ENCODE results near the gene ITGB4. TPM values are rescaled to one million over a fixed set of nuclear protein-coding genes. Genes with fewer than 3 reads are reported as not detected.

The ITGB4 gene
- total and polyA plus RNA-seq, 2 of the 13 experiments (the other 11 are each of a cell fraction or from before 2014, with no cell fraction given) = 6.9 to 14.5 TPM

DNA sequence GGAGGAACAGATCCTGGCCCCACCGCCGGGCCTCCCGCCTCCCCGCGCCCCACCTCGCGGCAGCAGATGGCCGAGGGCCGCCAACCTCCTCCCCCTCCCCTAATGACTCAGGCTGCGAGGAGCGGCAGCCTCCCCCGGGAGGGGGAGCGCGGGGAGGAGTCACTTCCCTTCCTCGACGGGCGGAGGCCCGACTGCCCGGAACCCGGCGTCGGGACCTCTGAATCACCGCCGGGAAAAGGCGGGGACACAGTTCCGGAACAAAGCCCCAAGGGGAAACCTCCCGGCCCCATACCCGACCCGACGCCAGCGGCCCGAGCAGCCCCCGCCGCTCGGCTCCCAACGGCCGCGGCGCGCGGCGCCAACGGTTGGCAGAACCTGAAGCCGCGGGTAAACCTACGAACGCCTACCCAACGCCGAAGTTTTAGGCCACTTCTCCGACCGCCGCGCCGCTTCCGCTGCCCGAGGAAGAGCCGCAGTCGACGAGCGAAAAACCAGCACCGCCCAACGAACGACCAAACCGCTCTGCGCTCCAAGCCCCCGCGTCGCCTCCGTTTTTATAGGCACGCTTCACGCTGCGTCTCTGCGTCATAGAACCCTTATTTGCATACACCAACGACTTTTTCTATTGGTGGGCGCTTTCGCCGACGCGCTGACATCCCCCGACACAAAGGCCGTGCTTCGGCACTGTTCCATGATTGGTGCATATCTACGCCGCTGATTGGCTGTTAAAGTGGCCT is 58.2 kb downstream of the ITGB4 start (continued):
- TF ChIP-seq, protein P1, sequence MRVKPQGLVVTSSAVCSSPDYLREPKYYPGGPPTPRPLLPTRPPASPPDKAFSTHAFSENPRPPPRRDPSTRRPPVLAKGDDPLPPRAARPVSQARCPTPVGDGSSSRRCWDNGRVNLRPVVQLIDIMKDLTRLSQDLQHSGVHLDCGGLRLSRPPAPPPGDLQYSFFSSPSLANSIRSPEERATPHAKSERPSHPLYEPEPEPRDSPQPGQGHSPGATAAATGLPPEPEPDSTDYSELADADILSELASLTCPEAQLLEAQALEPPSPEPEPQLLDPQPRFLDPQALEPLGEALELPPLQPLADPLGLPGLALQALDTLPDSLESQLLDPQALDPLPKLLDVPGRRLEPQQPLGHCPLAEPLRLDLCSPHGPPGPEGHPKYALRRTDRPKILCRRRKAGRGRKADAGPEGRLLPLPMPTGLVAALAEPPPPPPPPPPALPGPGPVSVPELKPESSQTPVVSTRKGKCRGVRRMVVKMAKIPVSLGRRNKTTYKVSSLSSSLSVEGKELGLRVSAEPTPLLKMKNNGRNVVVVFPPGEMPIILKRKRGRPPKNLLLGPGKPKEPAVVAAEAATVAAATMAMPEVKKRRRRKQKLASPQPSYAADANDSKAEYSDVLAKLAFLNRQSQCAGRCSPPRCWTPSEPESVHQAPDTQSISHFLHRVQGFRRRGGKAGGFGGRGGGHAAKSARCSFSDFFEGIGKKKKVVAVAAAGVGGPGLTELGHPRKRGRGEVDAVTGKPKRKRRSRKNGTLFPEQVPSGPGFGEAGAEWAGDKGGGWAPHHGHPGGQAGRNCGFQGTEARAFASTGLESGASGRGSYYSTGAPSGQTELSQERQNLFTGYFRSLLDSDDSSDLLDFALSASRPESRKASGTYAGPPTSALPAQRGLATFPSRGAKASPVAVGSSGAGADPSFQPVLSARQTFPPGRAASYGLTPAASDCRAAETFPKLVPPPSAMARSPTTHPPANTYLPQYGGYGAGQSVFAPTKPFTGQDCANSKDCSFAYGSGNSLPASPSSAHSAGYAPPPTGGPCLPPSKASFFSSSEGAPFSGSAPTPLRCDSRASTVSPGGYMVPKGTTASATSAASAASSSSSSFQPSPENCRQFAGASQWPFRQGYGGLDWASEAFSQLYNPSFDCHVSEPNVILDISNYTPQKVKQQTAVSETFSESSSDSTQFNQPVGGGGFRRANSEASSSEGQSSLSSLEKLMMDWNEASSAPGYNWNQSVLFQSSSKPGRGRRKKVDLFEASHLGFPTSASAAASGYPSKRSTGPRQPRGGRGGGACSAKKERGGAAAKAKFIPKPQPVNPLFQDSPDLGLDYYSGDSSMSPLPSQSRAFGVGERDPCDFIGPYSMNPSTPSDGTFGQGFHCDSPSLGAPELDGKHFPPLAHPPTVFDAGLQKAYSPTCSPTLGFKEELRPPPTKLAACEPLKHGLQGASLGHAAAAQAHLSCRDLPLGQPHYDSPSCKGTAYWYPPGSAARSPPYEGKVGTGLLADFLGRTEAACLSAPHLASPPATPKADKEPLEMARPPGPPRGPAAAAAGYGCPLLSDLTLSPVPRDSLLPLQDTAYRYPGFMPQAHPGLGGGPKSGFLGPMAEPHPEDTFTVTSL (CRISPR knock-in tag; IDR thresholded peaks at IDR 0.05; ENCODE audit: borderline replicate concordance) = no peak; the same call in 1 of the 2 replicates
- TF ChIP-seq, protein P2, sequence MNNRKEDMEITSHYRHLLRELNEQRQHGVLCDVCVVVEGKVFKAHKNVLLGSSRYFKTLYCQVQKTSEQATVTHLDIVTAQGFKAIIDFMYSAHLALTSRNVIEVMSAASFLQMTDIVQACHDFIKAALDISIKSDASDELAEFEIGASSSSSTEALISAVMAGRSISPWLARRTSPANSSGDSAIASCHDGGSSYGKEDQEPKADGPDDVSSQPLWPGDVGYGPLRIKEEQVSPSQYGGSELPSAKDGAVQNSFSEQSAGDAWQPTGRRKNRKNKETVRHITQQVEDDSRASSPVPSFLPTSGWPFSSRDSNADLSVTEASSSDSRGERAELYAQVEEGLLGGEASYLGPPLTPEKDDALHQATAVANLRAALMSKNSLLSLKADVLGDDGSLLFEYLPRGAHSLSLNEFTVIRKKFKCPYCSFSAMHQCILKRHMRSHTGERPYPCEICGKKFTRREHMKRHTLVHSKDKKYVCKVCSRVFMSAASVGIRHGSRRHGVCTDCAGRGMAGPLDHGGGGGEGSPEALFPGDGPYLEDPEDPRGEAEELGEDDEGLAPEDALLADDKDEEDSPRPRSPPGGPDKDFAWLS (CRISPR knock-in tag; IDR thresholded peaks at IDR 0.05; ENCODE audit: borderline replicate concordance) = no peak
- TF ChIP-seq NFYC (CRISPR knock-in tag; IDR thresholded peaks at IDR 0.05) (peak; percentile 97), ZFP1 (CRISPR knock-in tag; IDR thresholded peaks at IDR 0.05) (no peak; the same call in 1 of the 2 replicates), CBX1 (IDR thresholded peaks at IDR 0.05; ENCODE audit: low read depth) (peak; percentile 99), KAT7 (CRISPR knock-in tag; IDR thresholded peaks at IDR 0.05; ENCODE audit: borderline replicate concordance) (peak; percentile 95), ZNF543 (CRISPR knock-in tag; IDR thresholded peaks at IDR 0.05) (peak; percentile 87), PAWR (CRISPR knock-in tag; IDR thresholded peaks at IDR 0.05; ENCODE audit: borderline replicate concordance) (peak; percentile 21; the same call in 1 of the 2 replicates), ZNF839 (CRISPR knock-in tag; IDR thresholded peaks at IDR 0.05; ENCODE audit: borderline replicate concordance) (no peak; the same call in 1 of the 2 replicates), CCDC6 (CRISPR knock-in tag; IDR thresholded peaks at IDR 0.05) (peak; percentile 67; the same call in 1 of the 2 replicates), SMAD1 (CRISPR knock-in tag; IDR thresholded peaks at IDR 0.05; ENCODE audit: borderline replicate concordance, low read depth) (no peak), PPARG (CRISPR knock-in tag; conservative IDR thresholded peaks at IDR 0.05) (0 out of 2 replicates have a peak, but pooled peaks have one; percentile 51), ZNF879 (CRISPR knock-in tag; IDR thresholded peaks at IDR 0.05) (peak; percentile 92)
- TF ChIP-seq, protein P3, sequence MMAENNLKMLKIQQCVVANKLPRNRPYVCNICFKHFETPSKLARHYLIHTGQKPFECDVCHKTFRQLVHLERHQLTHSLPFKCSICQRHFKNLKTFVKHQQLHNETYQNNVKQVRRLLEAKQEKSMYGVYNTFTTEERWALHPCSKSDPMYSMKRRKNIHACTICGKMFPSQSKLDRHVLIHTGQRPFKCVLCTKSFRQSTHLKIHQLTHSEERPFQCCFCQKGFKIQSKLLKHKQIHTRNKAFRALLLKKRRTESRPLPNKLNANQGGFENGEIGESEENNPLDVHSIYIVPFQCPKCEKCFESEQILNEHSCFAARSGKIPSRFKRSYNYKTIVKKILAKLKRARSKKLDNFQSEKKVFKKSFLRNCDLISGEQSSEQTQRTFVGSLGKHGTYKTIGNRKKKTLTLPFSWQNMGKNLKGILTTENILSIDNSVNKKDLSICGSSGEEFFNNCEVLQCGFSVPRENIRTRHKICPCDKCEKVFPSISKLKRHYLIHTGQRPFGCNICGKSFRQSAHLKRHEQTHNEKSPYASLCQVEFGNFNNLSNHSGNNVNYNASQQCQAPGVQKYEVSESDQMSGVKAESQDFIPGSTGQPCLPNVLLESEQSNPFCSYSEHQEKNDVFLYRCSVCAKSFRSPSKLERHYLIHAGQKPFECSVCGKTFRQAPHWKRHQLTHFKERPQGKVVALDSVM (CRISPR knock-in tag; IDR thresholded peaks at IDR 0.05) = peak; percentile 72
- TF ChIP-seq, protein P4, sequence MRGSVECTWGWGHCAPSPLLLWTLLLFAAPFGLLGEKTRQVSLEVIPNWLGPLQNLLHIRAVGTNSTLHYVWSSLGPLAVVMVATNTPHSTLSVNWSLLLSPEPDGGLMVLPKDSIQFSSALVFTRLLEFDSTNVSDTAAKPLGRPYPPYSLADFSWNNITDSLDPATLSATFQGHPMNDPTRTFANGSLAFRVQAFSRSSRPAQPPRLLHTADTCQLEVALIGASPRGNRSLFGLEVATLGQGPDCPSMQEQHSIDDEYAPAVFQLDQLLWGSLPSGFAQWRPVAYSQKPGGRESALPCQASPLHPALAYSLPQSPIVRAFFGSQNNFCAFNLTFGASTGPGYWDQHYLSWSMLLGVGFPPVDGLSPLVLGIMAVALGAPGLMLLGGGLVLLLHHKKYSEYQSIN (CRISPR knock-in tag; IDR thresholded peaks at IDR 0.05; ENCODE audit: borderline replicate concordance) = no peak
- TF ChIP-seq, protein P5, sequence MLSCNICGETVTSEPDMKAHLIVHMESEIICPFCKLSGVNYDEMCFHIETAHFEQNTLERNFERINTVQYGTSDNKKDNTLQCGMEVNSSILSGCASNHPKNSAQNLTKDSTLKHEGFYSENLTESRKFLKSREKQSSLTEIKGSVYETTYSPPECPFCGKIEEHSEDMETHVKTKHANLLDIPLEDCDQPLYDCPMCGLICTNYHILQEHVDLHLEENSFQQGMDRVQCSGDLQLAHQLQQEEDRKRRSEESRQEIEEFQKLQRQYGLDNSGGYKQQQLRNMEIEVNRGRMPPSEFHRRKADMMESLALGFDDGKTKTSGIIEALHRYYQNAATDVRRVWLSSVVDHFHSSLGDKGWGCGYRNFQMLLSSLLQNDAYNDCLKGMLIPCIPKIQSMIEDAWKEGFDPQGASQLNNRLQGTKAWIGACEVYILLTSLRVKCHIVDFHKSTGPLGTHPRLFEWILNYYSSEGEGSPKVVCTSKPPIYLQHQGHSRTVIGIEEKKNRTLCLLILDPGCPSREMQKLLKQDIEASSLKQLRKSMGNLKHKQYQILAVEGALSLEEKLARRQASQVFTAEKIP (CRISPR knock-in tag; IDR thresholded peaks at IDR 0.05; ENCODE audit: borderline replicate concordance) = no peak
